ENCODE measurements around the gene ARHGAP15. TPM values are rescaled to one million over a fixed set of nuclear protein-coding genes. Genes with fewer than 3 reads are reported as not detected.
A peak's percentile ranks its signal among the peaks of the same experiment; 100 is the strongest.

The ARHGAP15 gene
- total RNA-seq, 3 donors from 2014 or later (not counting 1 experiment from before 2014, with no cell fraction given): 148 to 168 (median 165) TPM

DNA sequence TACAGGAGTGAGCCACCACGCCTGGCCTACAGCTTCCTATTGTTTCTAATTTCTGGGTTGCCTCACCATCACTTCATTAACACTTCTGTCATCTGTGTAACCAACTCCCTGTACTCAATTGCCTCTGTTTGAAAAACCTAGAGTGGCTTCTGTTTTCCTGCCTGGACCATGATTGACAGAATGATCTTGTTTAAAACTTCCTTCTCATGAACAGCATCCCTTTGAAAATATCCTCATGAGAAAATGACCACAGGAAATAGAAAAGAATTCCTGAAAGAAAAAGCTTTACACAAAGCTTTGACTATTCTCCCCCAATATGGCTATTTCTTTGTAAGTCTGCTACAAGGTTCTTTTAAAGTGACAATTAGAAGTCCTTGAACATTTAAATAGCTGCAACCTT, 672.3 kb downstream of the ARHGAP15 start:
- no peak for ATAC-seq
- H3K27me3 Mint-ChIP-seq (ENCODE audit: low read depth in 2 of 2): peaks cover 0 to 3% of the 10 kb centered on the region in 2 donors
- Histone ChIP-seq H3K4me1 (ENCODE audit: control insufficient read depth, insufficient read depth, low read length) (no peaks in the 10 kb centered on the region), H3K4me3 (ENCODE audit: low read length) (no peak overlapping the region), H3K36me3 (ENCODE audit: control insufficient read depth, insufficient read depth, low read length) (no peaks in the 10 kb centered on the region), H3K27me3 (ENCODE audit: control insufficient read depth, insufficient read depth, low read length) (no peaks in the 10 kb centered on the region), H3K27ac (ENCODE audit: low read length) (no peak overlapping the region), H3K9me3 (ENCODE audit: control insufficient read depth, insufficient read depth, low read length) (no peaks in the 10 kb centered on the region)
- DNase-seq: no peak
- H3K4me3 Mint-ChIP-seq: no peak overlapping the region
- H3K36me3 Mint-ChIP-seq: no peaks in the 10 kb centered on the region
- peaks cover 0 to 7% of the 10 kb centered on the region in 2 donors for H3K4me1 Mint-ChIP-seq
- H3K27ac Mint-ChIP-seq: no peak overlapping the region
- 92% methylated on average over 1 of the region's 1 CpG for WGBS (ENCODE audit: insufficient coverage)
- no peaks in the 10 kb centered on the region for H3K9me3 Mint-ChIP-seq
- no peak for TF ChIP-seq CTCF (IDR thresholded peaks at IDR 0.05)
- intact Hi-C loops (cut with micrococcal nuclease): no loop called here

DNA sequence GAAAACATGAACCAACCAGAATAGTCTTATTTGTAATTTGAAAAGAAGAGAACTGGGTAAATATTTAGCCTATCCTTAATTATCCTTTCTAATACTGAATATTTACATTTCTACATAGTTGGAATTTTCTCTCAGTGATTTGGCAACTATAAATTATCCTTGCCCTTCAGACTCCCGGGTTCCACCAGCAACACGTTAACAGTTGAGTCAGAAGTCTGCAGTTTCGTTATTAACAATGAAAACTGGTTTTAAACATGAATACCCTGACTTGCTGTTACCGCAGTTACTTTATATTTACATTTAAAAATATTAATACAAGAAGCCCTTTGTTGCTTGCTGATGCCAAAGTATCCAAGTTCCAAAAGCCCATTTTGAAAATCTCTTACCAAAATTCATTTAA, 673.0 kb downstream of the ARHGAP15 start:
- intact Hi-C loops (cut with micrococcal nuclease): no loop called here
- Histone ChIP-seq H3K36me3 (ENCODE audit: control insufficient read depth, insufficient read depth, low read length) (no peaks in the 10 kb centered on the region), H3K27me3 (ENCODE audit: control insufficient read depth, insufficient read depth, low read length) (no peaks in the 10 kb centered on the region), H3K9me3 (ENCODE audit: control insufficient read depth, insufficient read depth, low read length) (no peaks in the 10 kb centered on the region), H3K4me1 (ENCODE audit: control insufficient read depth, insufficient read depth, low read length) (no peaks in the 10 kb centered on the region), H3K27ac (ENCODE audit: low read length) (no peak overlapping the region), H3K4me3 (ENCODE audit: low read length) (no peak overlapping the region)
- no peak for TF ChIP-seq CTCF (IDR thresholded peaks at IDR 0.05)
- Mint-ChIP-seq H3K9me3 (no peaks in the 10 kb centered on the region), H3K27ac (no peak overlapping the region), H3K36me3 (no peaks in the 10 kb centered on the region), H3K4me3 (no peak overlapping the region), H3K4me1 (peaks cover 0 to 7% of the 10 kb centered on the region in 2 donors), H3K27me3 (ENCODE audit: low read depth in 2 of 2) (peaks cover 0 to 3% of the 10 kb centered on the region in 2 donors)
- no peak for DNase-seq
- no peak for ATAC-seq
- 82% methylated on average over 4 of the region's 4 CpGs for WGBS (ENCODE audit: insufficient coverage)

- Mint-ChIP-seq H3K4me3 (no peak overlapping the region), H3K27ac (no peak overlapping the region), H3K36me3 (no peaks in the 10 kb centered on the region), H3K4me1 (peaks cover 0 to 7% of the 10 kb centered on the region in 2 donors), H3K9me3 (no peaks in the 10 kb centered on the region), H3K27me3 (ENCODE audit: low read depth in 2 of 2) (peaks cover 0 to 3% of the 10 kb centered on the region in 2 donors)
- no peak overlapping the region for H3K27ac ChIP-seq (ENCODE audit: low read length)
- WGBS (ENCODE audit: insufficient coverage): 23% methylated on average over 2 of the region's 5 CpGs
- no peaks in the 10 kb centered on the region for H3K36me3 ChIP-seq (ENCODE audit: control insufficient read depth, insufficient read depth, low read length)
- no peaks in the 10 kb centered on the region for H3K4me1 ChIP-seq (ENCODE audit: control insufficient read depth, insufficient read depth, low read length)
- H3K4me3 ChIP-seq (ENCODE audit: low read length): no peak overlapping the region
- DNase-seq (peak in 1 of 2 donors; percentile 4), ATAC-seq (peak in 1 of 3 donors; percentile 25)
- H3K9me3 ChIP-seq (ENCODE audit: control insufficient read depth, insufficient read depth, low read length): no peaks in the 10 kb centered on the region
- no peaks in the 10 kb centered on the region for H3K27me3 ChIP-seq (ENCODE audit: control insufficient read depth, insufficient read depth, low read length)
- TF ChIP-seq CTCF (IDR thresholded peaks at IDR 0.05): no peak
- intact Hi-C loops (cut with micrococcal nuclease): no loop called here
Observed at GRCh38 chr2:143802871-143803650, 673.8 kb downstream of the ARHGAP15 start.

Measured in natural killer cell (primary cell).